Measurements from ENCODE around the gene IRX6.

DNA sequence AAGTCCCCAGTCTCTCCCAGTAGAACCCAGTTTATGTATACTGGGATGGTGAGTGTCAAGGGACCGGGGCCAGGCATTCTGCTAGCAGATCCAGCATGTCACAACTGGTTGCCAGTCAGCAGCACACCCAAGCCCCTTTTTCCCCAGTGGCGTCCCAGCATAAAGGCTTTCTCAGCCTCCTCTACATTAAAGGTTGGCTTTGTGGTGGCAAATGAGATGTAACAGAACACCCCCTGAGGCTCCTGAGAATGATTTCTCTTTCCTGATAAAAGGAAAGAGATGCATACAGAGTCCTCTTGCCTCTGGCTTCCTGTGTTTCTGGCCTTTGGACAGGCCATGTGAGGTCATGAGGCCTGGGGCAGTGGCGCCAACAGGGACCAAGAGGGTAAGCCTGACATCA lies 27.9 kb downstream of the IRX6 start:
- TF ChIP-seq, protein P1, sequence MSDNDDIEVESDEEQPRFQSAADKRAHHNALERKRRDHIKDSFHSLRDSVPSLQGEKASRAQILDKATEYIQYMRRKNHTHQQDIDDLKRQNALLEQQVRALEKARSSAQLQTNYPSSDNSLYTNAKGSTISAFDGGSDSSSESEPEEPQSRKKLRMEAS (IDR thresholded peaks at IDR 0.05): no peak
- TF ChIP-seq EGR1 (IDR thresholded peaks at IDR 0.05; ENCODE audit: borderline replicate concordance, low read depth, low read length): no peak
- no peak for TF ChIP-seq POLR2A (IDR thresholded peaks at IDR 0.05; ENCODE audit: control extremely low read depth in 1 of 2, low read depth in 2 of 2, low read length in 2 of 2)
- TF ChIP-seq, protein P2, sequence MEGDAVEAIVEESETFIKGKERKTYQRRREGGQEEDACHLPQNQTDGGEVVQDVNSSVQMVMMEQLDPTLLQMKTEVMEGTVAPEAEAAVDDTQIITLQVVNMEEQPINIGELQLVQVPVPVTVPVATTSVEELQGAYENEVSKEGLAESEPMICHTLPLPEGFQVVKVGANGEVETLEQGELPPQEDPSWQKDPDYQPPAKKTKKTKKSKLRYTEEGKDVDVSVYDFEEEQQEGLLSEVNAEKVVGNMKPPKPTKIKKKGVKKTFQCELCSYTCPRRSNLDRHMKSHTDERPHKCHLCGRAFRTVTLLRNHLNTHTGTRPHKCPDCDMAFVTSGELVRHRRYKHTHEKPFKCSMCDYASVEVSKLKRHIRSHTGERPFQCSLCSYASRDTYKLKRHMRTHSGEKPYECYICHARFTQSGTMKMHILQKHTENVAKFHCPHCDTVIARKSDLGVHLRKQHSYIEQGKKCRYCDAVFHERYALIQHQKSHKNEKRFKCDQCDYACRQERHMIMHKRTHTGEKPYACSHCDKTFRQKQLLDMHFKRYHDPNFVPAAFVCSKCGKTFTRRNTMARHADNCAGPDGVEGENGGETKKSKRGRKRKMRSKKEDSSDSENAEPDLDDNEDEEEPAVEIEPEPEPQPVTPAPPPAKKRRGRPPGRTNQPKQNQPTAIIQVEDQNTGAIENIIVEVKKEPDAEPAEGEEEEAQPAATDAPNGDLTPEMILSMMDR (IDR thresholded peaks at IDR 0.05; ENCODE audit: control extremely low read depth in 1 of 3, insufficient read depth in 1 of 3, low read depth in 1 of 3, low read length in 3 of 3): no peak
- TF ChIP-seq TCF12 (IDR thresholded peaks at IDR 0.05; ENCODE audit: low read depth, low read length): no peak
